H1 (cell line): ENCODE measurements around the gene ADAMTS17. TPM values are rescaled to one million over a fixed set of nuclear protein-coding genes. Genes with fewer than 3 reads are reported as not detected.

Source experiments
- CTCF ChIA-PET: fragments of 300-600 bp; sonication (Branson Sonifier 250); formaldehyde crosslinking; loops from one replicate; lab custom pipeline; 2021; ENCODE audit not compliant: partially characterized antibody; lab: Charles Lee
- POLR2A ChIA-PET: fragments of 300-600 bp; sonication (Branson Sonifier 250); formaldehyde crosslinking; loops from one replicate; lab custom pipeline; 2021; ENCODE audit warnings: inconsistent platforms; ENCODE audit not compliant: partially characterized antibody; lab: Charles Lee
- DNase-seq, 2 experiments: peaks; one replicate each; pipeline versions ENCODE4 v3.0.0 to v3.0.0-alpha.2; 2010 to 2022; ENCODE audit warnings: low spot score in 2 of 2, low read depth in 1 of 2, mixed read lengths in 1 of 2
- FAIRE-seq: peaks from 2 replicates; lab custom pipeline; 2011; peaks lifted over from hg19 to GRCh38; lab: Jason Lieb, UNC
- H2AFZ ChIP-seq: 2 replicates; pipeline ENCODE4 v1.8.1; 2012; ENCODE audit warnings: low read length, inconsistent platforms
- H2AK5ac ChIP-seq: 2 replicates; pipeline ENCODE4 v1.6.1; 2013; ENCODE audit warnings: low read depth, low read length
- H2BK120ac ChIP-seq: replicated peaks from 2 replicates; pipeline ENCODE3; 2013; ENCODE audit warnings: low read depth, low read length, inconsistent platforms
- H2BK12ac ChIP-seq: 2 replicates; pipeline ENCODE4 v1.6.1; 2013; ENCODE audit warnings: low read depth, low read length
- H2BK15ac ChIP-seq: 2 replicates; pipeline ENCODE4 v1.6.1; 2013; ENCODE audit warnings: low read length
- H2BK20ac ChIP-seq: 2 replicates; pipeline ENCODE4 v1.6.1; 2013; ENCODE audit warnings: low read length
- H2BK5ac ChIP-seq: 2 replicates; pipeline ENCODE4 v1.6.1; 2013; ENCODE audit warnings: low read depth, low read length
- H3K14ac ChIP-seq: 2 replicates; pipeline ENCODE4 v1.6.1; 2013; ENCODE audit warnings: inconsistent platforms; ENCODE audit not compliant: insufficient read length
- H3K18ac ChIP-seq: 2 replicates; pipeline ENCODE4 v1.6.1; 2013; ENCODE audit warnings: low read length; ENCODE audit errors: extremely low read depth
- H3K23ac ChIP-seq: 2 replicates; pipeline ENCODE4 v1.6.1; 2013; ENCODE audit warnings: inconsistent platforms; ENCODE audit not compliant: insufficient read length
- H3K23me2 ChIP-seq: 2 replicates; pipeline ENCODE4 v1.6.1; 2013; ENCODE audit warnings: low read depth, low read length
- H3K27ac ChIP-seq: 2 replicates; pipeline ENCODE4 v1.6.1; 2011; ENCODE audit warnings: low read depth, low read length, inconsistent platforms
- H3K27me3 ChIP-seq, 4 experiments: replicated peaks in 1 of 4; 1 replicate in 1 of 4; 2 replicates in 3 of 4; pipeline versions ENCODE4 v1.6.1 to v1.8.1; 2011 to 2013; ENCODE audit warnings: low read length in 3 of 4, mild to moderate bottlenecking in 3 of 4, inconsistent platforms in 2 of 4, mixed read lengths in 2 of 4, moderate library complexity in 1 of 4; ENCODE audit not compliant: control insufficient read depth in 3 of 4, insufficient read depth in 3 of 4; ENCODE audit errors: extremely low read depth in 1 of 4
- H3K36me3 ChIP-seq, 4 experiments: 2 replicates each; pipeline versions ENCODE4 v1.6.1 to v1.8.1; 2011 to 2013; ENCODE audit warnings: mild to moderate bottlenecking in 4 of 4, low read length in 3 of 4, moderate library complexity in 2 of 4, control low read depth in 1 of 4, inconsistent platforms in 1 of 4; ENCODE audit not compliant: insufficient read depth in 4 of 4, control insufficient read depth in 2 of 4
- H3K4ac ChIP-seq: replicated peaks from 2 replicates; pipeline ENCODE3; 2013; ENCODE audit warnings: low read length, low read depth, mixed read lengths, inconsistent platforms; ENCODE audit not compliant: insufficient read length
- H3K4me1 ChIP-seq, 4 experiments: replicated peaks in 1 of 4; 1 replicate in 1 of 4; 2 replicates in 3 of 4; pipeline versions ENCODE4 v1.6.1 to v1.8.1; 2011 to 2013; ENCODE audit warnings: low read length in 3 of 4, inconsistent platforms in 2 of 4, mixed read lengths in 1 of 4; ENCODE audit not compliant: insufficient read depth in 4 of 4, control insufficient read depth in 3 of 4
- H3K4me2 ChIP-seq, 2 experiments: 2 replicates each; pipeline versions ENCODE4 v1.6.1 to v1.8.1; 2011 to 2013; ENCODE audit warnings: low read depth in 2 of 2, low read length in 2 of 2, control low read depth in 1 of 2, inconsistent platforms in 1 of 2, mild to moderate bottlenecking in 1 of 2; ENCODE audit not compliant: insufficient read depth in 1 of 2
- H3K4me3 ChIP-seq, 4 experiments: fragments of 200-600, 300-600 bp in 1 of 4; sonication (generic), shearing (Covaris generic), sonication (Bioruptor Twin) in 1 of 4; 2 replicates each; pipeline versions ENCODE4 v1.5.1 to v1.8.1; 2011 to 2016; ENCODE audit warnings: low read length in 4 of 4, low read depth in 3 of 4, control low read depth in 2 of 4, inconsistent platforms in 2 of 4, mild to moderate bottlenecking in 2 of 4, mixed read lengths in 1 of 4, moderate library complexity in 1 of 4; ENCODE audit not compliant: insufficient read depth in 2 of 4; ENCODE audit errors: extremely low read depth in 1 of 4
- H3K56ac ChIP-seq: replicated peaks from 2 replicates; pipeline ENCODE3; 2013; ENCODE audit warnings: low read depth, mild to moderate bottlenecking, mixed read lengths, low read length, inconsistent platforms; ENCODE audit not compliant: insufficient read length
- H3K79me1 ChIP-seq: 2 replicates; pipeline ENCODE4 v1.6.1; 2013; ENCODE audit warnings: low read depth, low read length, control low read depth
- H3K79me2 ChIP-seq, 2 experiments: 2 replicates each; pipeline versions ENCODE4 v1.6.1 to v1.8.1; 2012 to 2013; ENCODE audit warnings: low read length in 2 of 2, mild to moderate bottlenecking in 2 of 2, inconsistent platforms in 1 of 2; ENCODE audit not compliant: insufficient read depth in 2 of 2, control insufficient read depth in 1 of 2
- H3K9ac ChIP-seq, 4 experiments: replicated peaks in 1 of 4; 1 replicate in 1 of 4; 2 replicates in 3 of 4; pipeline versions ENCODE4 v1.6.1 to v1.8.1; 2011 to 2013; ENCODE audit warnings: low read depth in 3 of 4, low read length in 3 of 4, control low read depth in 2 of 4, mild to moderate bottlenecking in 2 of 4, moderate library complexity in 2 of 4, inconsistent platforms in 1 of 4; ENCODE audit errors: extremely low read depth in 1 of 4
- H3K9me3 ChIP-seq, 2 experiments: 2 replicates each; pipeline versions ENCODE4 v1.6.1 to v1.8.1; 2012 to 2013; ENCODE audit warnings: mild to moderate bottlenecking in 2 of 2, moderate library complexity in 2 of 2, control low read depth in 1 of 2, inconsistent platforms in 1 of 2, low read depth in 1 of 2, low read length in 1 of 2, mixed read lengths in 1 of 2; ENCODE audit not compliant: insufficient read depth in 2 of 2
- H4K20me1 ChIP-seq, 2 experiments: replicated peaks in 1 of 2; 2 replicates each; pipeline versions ENCODE3 to v1.8.1; 2011 to 2013; ENCODE audit warnings: inconsistent platforms in 2 of 2, low read length in 2 of 2, mild to moderate bottlenecking in 1 of 2; ENCODE audit not compliant: insufficient read depth in 2 of 2, control insufficient read depth in 1 of 2
- H4K5ac ChIP-seq: 2 replicates; pipeline ENCODE4 v1.6.1; 2013; ENCODE audit warnings: low read length, low read depth, mixed read lengths, inconsistent platforms; ENCODE audit not compliant: insufficient read length
- H4K8ac ChIP-seq: 2 replicates; pipeline ENCODE4 v1.8.0; 2013; ENCODE audit warnings: mild to moderate bottlenecking, moderate library complexity, low read length, inconsistent platforms; ENCODE audit not compliant: insufficient read depth; ENCODE audit errors: extremely low read depth
- H4K91ac ChIP-seq: replicated peaks from 2 replicates; pipeline ENCODE3; 2013; ENCODE audit warnings: low read length, mixed read lengths, inconsistent platforms; ENCODE audit not compliant: insufficient read length
- BACH1 ChIP-seq: IDR thresholded peaks from 2 replicates; pipeline ENCODE4 v1.6.1; 2012; ENCODE audit warnings: low read length, improper control_type of control experiment
- CBX5 ChIP-seq: fragments of 300-800, 300-1000 bp; sonication (generic); IDR thresholded peaks from 2 replicates; pipeline ENCODE4 v1.7.1; 2016; ENCODE audit warnings: antibody characterized with exemption, low read length, low read depth
- CHD2 ChIP-seq: IDR thresholded peaks from 2 replicates; pipeline ENCODE4 v1.6.1; 2012; ENCODE audit warnings: low read length, improper control_type of control experiment
- CREB1 ChIP-seq: IDR thresholded peaks from 2 replicates; pipeline ENCODE4 v1.6.1; 2012; ENCODE audit warnings: inconsistent platforms
- HDAC2 ChIP-seq, 2 experiments: fragments of 300-600 bp in 1 of 2; sonication (generic) in 1 of 2; IDR thresholded peaks; 2 replicates each; pipeline ENCODE4 v1.6.1; 2011 to 2012; ENCODE audit warnings: low read depth in 2 of 2, low read length in 2 of 2, mild to moderate bottlenecking in 2 of 2, moderate library complexity in 2 of 2, borderline replicate concordance in 1 of 2, inconsistent platforms in 1 of 2
- MAFK ChIP-seq: IDR thresholded peaks from 2 replicates; pipeline ENCODE4 v1.6.1; 2012; ENCODE audit warnings: low read depth, mild to moderate bottlenecking, improper control_type of control experiment, low read length
- MAX ChIP-seq: IDR thresholded peaks from 2 replicates; pipeline ENCODE4 v1.6.1; 2012; ENCODE audit warnings: inconsistent platforms
- PHF8 ChIP-seq: fragments of 200-600 bp; sonication (generic); conservative IDR thresholded peaks from 2 replicates; pipeline ENCODE4 v1.7.1; 2012; ENCODE audit warnings: low read depth, mild to moderate bottlenecking, inconsistent platforms, low read length, moderate library complexity
- RBBP5 ChIP-seq: IDR thresholded peaks from 2 replicates; pipeline ENCODE4 v1.7.1; 2012; ENCODE audit warnings: low read depth, mild to moderate bottlenecking, inconsistent platforms, low read length, moderate library complexity, borderline replicate concordance
- SAP30 ChIP-seq: fragments of 300-600 bp; sonication (generic); IDR thresholded peaks from 2 replicates; pipeline ENCODE4 v1.7.1; 2012; ENCODE audit warnings: low read length, moderate library complexity, mild to moderate bottlenecking, inconsistent platforms; ENCODE audit not compliant: insufficient read depth, insufficient replicate concordance
- SP1 ChIP-seq: IDR thresholded peaks from 2 replicates; pipeline ENCODE4 v1.6.1; 2011; ENCODE audit warnings: low read depth, low read length
- SRF ChIP-seq: IDR thresholded peaks from 2 replicates; pipeline ENCODE4 v1.6.1; 2011; ENCODE audit warnings: mild to moderate bottlenecking, low read depth, low read length, moderate library complexity
- SUZ12 ChIP-seq: fragments of 200-600 bp; sonication (generic); IDR thresholded peaks from 2 replicates; pipeline ENCODE4 v1.6.1; 2012; ENCODE audit warnings: mild to moderate bottlenecking, inconsistent platforms, low read length, moderate library complexity, mixed read lengths
- TAF7 ChIP-seq: optimal IDR thresholded peaks from 2 replicates; pipeline ENCODE3; 2011; ENCODE audit warnings: low read depth, mild to moderate bottlenecking, inconsistent platforms, low read length, moderate library complexity, borderline replicate concordance
- TBP ChIP-seq: IDR thresholded peaks from 2 replicates; pipeline ENCODE4 v1.6.1; 2011; ENCODE audit warnings: low read depth, low read length, improper control_type of control experiment
- WGBS, 2 experiments: shearing (Covaris generic) in 1 of 2; methylation state at CpG; one replicate each; pipeline versions ENCODE4 v1.1.6 to v1.1.7; 2013 to 2015; ENCODE audit warnings: low lambda C conversion rate in 2 of 2, mixed read lengths in 2 of 2, inconsistent platforms in 1 of 2, low coverage in 1 of 2, missing lambda C conversion rate in 1 of 2; ENCODE audit not compliant: insufficient replicate concordance in 2 of 2, insufficient coverage in 1 of 2, insufficient read length in 1 of 2; ENCODE audit errors: extremely low coverage in 1 of 2, missing lambda C conversion rate in 1 of 2; 5-methylcytosine and 5-hydroxymethylcytosine counted together
- polyA plus RNA-seq, 7 experiments: library from polyadenylated mRNA; depleted of rRNA in 3 of 7; stranded (reverse) in 5 of 7; unstranded in 2 of 7; fragments of >200 nt in 5 of 7; fragments of 200-250 nt in 2 of 7; gene quantifications; 1 replicate in 5 of 7; 2 replicates in 1 of 7; 4 replicates in 1 of 7; pipeline versions ENCODE4 v1.2.1 to v1.2.3, GENCODE V29; 2011 to 2013; ENCODE audit warnings: missing spikeins in 2 of 7, mixed read lengths in 2 of 7
- total RNA-seq: library from RNA; stranded (reverse); fragmentation: NEBNext Ultra II Directional; extraction: Animal tissue kit (Norgen Biotek cat#: 25700); gene quantifications from 2 replicates; pipeline ENCODE4 v1.2.1, GENCODE V29; 2021

The ADAMTS17 gene
- total and polyA plus RNA-seq, 2 of the 8 experiments (the other 6 are each of a cell fraction or from before 2014, with no cell fraction given): 0.51 to 1.7 TPM

- CTCF ChIA-PET: interaction anchor here (0.9 kb wide), 1 partner anchor 148 kb away, joined by 3 read pairs; no protein-coding TSS in a partner anchor
- no peak for TF ChIP-seq CHD2
- no peak for TF ChIP-seq SRF
- TF ChIP-seq TAF7: no peak
- TF ChIP-seq TBP: no peak
- TF ChIP-seq HDAC2 (IDR thresholded peaks at IDR 0.05; ENCODE audit: borderline replicate concordance in 1 of 2, low read depth in 2 of 2, low read length in 2 of 2): no peak
- TF ChIP-seq PHF8: no peak
- TF ChIP-seq SAP30: no peak
- no peak for TF ChIP-seq CREB1
- TF ChIP-seq BACH1: no peak
- TF ChIP-seq RBBP5: no peak
- no peak for TF ChIP-seq MAFK
- TF ChIP-seq SP1: no peak
- no peak for TF ChIP-seq SUZ12
- no peak for TF ChIP-seq MAX
- TF ChIP-seq CBX5: no peak
These were observed 151.1 kb downstream of the ADAMTS17 start for GRCh38 chr15:100190675-100191074.

More at GRCh38 chr15:100190675-100191074, 151.1 kb downstream of the ADAMTS17 start:
- 93% methylated on average over 8 of the region's 8 CpGs; no CpG with 5 or more reads in 1 of the 2 experiments for WGBS, 2 experiments
- no peak overlapping the region for H4K91ac ChIP-seq
- no peak overlapping the region for H2AK5ac ChIP-seq
- H4K8ac ChIP-seq: no peak overlapping the region
- H2BK5ac ChIP-seq: no peak overlapping the region
- no peak overlapping the region for H3K14ac ChIP-seq
- no peak for DNase-seq
- peaks cover 0 to 17% (median 4%) of the 10 kb centered on the region in 4 experiments; a peak in 5 of 7 replicates for H3K4me1 ChIP-seq
- no peak overlapping the region for H3K23ac ChIP-seq
- no peak overlapping the region for H3K56ac ChIP-seq
- no peak overlapping the region for H3K9ac ChIP-seq
- no peak overlapping the region for H4K5ac ChIP-seq
- H3K23me2 ChIP-seq: no peaks in the 10 kb centered on the region
- no peaks in the 10 kb centered on the region for H3K9me3 ChIP-seq
- no peaks in the 10 kb centered on the region for H3K79me1 ChIP-seq
- H3K36me3 ChIP-seq: no peaks in the 10 kb centered on the region
- H3K27me3 ChIP-seq: no peaks in the 10 kb centered on the region
- H3K27ac ChIP-seq: no peak overlapping the region
- H2BK12ac ChIP-seq: no peak overlapping the region
- no peak overlapping the region for H2AFZ ChIP-seq
- H2BK20ac ChIP-seq: no peak overlapping the region
- H3K79me2 ChIP-seq: no peaks in the 10 kb centered on the region
- H3K4me2 ChIP-seq: no peak overlapping the region
- no peaks in the 10 kb centered on the region for H4K20me1 ChIP-seq
- FAIRE-seq: no peak
- 0 out of 2 replicates have a peak overlapping the region, but pooled peaks have one; percentile 20 for H3K18ac ChIP-seq
- H2BK15ac ChIP-seq: no peak overlapping the region
- POLR2A ChIA-PET: no interaction called here
- H3K4ac ChIP-seq: no peak overlapping the region
- no peak overlapping the region for H2BK120ac ChIP-seq
- H3K4me3 ChIP-seq: no peak overlapping the region
